Testis (tissue), 2 donors: ENCODE results near the gene HNRNPL.

ENCODE experiments used
- POLR2A ChIP-seq: fragments of 450-650 bp; IDR thresholded peaks from one replicate; pipeline ENCODE4 v1.6.1; 2017; ENCODE audit warnings: antibody characterized with exemption, mild to moderate bottlenecking, moderate library complexity
- TF ChIP-seq, protein P1 (sequence below), 3 experiments: fragments of 450-650 bp in 2 of 3; fragments of 200-600 bp in 1 of 3; sonication (generic) in 1 of 3; IDR thresholded peaks; one replicate each; pipeline ENCODE4 v1.5.1; 2016 to 2019; ENCODE audit warnings: antibody characterized with exemption in 3 of 3, mild to moderate bottlenecking in 2 of 3, moderate library complexity in 1 of 3

DNA sequence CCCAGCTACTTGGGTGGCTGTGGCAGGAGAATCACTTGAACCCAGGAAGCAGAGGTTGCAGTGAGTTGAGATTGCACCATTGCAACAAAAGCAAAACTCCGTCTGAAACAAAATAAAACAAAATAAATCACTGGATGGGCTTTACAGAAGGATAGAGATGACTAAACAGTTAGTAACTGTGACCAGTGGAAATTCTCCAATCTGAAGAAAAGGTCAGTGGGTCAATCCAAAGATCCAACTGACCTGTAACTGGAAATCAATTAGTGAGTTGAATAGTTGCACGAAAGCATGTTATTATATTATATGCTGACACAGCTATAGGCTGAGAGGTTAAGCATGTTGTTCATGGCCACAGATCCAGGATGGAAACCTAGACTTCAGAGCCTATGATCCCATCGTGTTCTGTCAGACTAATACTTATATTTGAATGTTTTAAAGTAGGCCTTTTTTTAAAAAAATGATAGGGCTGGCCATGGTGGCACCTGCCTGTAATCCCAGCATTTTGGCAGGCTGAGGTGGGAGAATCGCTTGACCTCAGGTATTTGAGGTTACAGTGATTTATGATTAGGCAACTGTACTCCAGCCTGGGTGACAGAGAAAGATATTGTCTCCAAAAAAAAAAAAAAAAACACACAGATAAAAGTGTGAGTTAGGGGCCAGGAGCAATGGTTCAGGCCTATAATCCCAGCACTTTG is 19.6 kb downstream of the HNRNPL start:
- TF ChIP-seq, protein P1, sequence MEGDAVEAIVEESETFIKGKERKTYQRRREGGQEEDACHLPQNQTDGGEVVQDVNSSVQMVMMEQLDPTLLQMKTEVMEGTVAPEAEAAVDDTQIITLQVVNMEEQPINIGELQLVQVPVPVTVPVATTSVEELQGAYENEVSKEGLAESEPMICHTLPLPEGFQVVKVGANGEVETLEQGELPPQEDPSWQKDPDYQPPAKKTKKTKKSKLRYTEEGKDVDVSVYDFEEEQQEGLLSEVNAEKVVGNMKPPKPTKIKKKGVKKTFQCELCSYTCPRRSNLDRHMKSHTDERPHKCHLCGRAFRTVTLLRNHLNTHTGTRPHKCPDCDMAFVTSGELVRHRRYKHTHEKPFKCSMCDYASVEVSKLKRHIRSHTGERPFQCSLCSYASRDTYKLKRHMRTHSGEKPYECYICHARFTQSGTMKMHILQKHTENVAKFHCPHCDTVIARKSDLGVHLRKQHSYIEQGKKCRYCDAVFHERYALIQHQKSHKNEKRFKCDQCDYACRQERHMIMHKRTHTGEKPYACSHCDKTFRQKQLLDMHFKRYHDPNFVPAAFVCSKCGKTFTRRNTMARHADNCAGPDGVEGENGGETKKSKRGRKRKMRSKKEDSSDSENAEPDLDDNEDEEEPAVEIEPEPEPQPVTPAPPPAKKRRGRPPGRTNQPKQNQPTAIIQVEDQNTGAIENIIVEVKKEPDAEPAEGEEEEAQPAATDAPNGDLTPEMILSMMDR (IDR thresholded peaks at IDR 0.05): no peak
- TF ChIP-seq POLR2A: no peak
